D721Med (cell line): ENCODE results near the gene PHF14.

Source experiments
- DNase-seq: peaks from one replicate; pipeline ENCODE4 v3.0.0; 2011; ENCODE audit warnings: low spot score; ENCODE audit not compliant: insufficient read length
- FAIRE-seq: peaks from 2 replicates; lab custom pipeline; 2011; peaks lifted over from hg19 to GRCh38; lab: Jason Lieb, UNC
- TF ChIP-seq, protein P1 (sequence below): IDR thresholded peaks from 2 replicates; pipeline ENCODE4 v1.5.1; 2012; ENCODE audit warnings: mild to moderate bottlenecking, control low read depth; ENCODE audit not compliant: insufficient read depth; ENCODE audit errors: missing control alignments

The PHF14 gene

DNA sequence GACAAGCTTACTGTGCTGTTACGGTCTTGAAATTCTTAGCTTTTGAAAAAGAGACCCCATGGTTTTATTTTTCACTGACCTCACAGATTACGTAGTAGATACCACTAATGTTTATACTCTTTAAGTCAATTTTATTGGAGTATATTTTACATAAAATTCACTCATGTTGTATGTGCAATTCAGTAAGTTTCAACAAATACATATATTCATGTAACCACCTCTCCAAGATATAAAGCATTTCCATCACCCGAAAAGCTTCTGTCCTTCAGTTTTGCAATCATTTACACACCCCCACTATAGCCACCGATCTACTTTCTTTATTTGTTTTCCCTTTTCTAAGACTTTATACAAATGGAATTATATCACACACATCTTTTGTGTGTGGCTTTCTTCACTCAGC is 199.2 kb downstream of the PHF14 start:
- no peak for FAIRE-seq
- no peak for DNase-seq
- TF ChIP-seq, protein P1, sequence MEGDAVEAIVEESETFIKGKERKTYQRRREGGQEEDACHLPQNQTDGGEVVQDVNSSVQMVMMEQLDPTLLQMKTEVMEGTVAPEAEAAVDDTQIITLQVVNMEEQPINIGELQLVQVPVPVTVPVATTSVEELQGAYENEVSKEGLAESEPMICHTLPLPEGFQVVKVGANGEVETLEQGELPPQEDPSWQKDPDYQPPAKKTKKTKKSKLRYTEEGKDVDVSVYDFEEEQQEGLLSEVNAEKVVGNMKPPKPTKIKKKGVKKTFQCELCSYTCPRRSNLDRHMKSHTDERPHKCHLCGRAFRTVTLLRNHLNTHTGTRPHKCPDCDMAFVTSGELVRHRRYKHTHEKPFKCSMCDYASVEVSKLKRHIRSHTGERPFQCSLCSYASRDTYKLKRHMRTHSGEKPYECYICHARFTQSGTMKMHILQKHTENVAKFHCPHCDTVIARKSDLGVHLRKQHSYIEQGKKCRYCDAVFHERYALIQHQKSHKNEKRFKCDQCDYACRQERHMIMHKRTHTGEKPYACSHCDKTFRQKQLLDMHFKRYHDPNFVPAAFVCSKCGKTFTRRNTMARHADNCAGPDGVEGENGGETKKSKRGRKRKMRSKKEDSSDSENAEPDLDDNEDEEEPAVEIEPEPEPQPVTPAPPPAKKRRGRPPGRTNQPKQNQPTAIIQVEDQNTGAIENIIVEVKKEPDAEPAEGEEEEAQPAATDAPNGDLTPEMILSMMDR: no peak

DNA sequence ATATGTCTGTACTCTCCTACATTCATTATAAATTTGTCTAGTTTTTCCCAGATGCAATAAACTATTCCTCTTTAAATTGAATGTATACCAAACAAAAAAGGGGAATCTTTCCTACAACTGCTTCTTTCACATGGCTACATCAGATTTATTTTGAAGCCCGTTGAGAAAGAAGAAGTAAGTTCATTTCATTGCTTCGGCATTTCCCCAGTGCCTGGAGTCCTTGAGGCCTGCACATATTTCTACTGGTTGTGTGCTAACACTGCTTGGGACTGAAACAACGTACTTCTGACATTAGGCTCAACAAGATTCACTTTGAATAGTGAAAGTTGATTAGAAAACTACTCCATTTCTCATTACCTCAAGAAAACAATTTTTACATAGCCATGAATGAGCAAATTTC is 201.7 kb downstream of the PHF14 start:
- DNase-seq: no peak
- FAIRE-seq: no peak
- TF ChIP-seq, protein P1: no peak

DNA sequence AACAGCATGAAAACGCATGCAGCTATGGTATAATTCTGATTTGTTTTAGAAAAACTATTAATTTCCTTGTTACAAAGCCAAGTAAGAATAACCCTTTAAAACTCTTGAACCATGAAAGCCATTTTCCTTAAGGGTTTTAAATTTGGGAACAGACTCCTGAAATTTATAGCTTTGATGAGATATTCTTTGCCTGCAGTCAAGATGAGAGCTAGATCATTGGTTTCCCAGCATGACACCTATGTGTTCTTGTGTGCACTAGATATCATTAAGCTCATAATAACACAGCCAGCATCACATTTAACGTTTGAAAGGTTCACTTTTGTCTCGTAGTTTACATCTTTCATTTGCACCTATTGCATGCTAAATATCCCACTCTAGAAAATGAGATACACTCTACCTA is 202.2 kb downstream of the PHF14 start:
- TF ChIP-seq, protein P1: no peak
- no peak for DNase-seq
- FAIRE-seq: no peak

DNA sequence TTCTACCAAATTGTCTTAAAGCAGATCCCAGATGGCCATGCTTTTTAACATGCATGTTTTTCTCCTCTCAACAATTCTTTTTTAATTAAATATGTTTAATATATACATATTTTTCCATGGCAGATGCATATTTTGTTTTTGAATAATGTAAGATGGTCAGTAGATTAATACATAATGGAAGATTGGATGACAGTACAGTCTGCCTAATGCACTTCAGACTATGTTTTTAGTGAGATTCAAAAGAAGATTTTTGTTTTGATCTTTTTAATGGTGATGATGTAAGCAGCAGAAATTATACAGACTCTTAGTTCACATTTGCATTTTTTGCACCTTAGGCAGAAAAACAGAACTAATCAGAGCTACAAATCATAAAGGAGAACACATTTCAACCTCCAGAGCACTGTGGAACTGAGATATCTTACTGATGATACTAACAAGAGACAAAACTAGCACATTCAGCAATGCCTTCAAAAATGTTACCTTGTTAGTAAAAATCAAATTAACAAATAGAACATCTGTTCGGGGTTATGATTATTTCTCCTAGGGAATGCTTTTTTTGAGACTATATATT is 203.4 kb downstream of the PHF14 start:
- FAIRE-seq (no peak), DNase-seq (no peak)
- TF ChIP-seq, protein P1: no peak

DNA sequence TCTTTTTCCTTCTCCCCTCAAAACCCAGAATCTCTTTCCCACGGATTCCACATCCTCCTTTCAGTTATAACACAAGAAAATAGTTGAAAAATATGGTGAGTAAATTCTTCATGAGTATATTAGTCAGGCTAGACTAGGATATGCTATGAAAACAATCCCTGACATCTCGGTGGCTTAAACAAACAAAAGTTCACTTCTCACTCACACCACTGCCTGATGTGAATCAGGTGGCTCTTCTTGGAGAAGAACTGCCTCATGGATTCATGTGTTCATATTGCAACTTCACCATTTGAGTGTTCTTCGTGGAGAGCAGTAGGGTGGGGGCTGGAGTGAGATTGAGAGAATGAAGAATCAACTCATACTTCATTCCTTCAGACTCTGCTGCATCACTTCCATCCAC is 204.1 kb downstream of the PHF14 start:
- DNase-seq (no peak), FAIRE-seq (no peak)
- TF ChIP-seq, protein P1: no peak

DNA sequence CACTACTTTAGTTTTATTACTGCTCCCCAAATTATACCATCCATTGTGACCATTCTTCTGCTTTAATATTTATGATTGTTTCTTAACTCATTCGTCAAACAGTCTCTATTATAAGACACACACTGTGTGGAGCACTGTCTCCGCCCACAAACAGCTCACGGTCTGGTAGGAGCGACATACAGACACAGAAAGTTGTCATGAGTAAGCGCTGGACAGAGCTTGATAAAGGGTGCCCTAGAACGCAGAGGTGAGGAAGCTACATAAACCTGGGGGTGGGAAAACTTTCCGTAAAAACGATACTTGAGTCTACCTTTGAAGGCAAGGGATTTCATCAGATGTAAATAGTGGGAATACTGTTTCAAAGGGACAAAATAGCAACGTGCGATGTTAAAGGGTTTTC is 207.9 kb downstream of the PHF14 start:
- FAIRE-seq (no peak), DNase-seq (no peak)
- TF ChIP-seq, protein P1: no peak

DNA sequence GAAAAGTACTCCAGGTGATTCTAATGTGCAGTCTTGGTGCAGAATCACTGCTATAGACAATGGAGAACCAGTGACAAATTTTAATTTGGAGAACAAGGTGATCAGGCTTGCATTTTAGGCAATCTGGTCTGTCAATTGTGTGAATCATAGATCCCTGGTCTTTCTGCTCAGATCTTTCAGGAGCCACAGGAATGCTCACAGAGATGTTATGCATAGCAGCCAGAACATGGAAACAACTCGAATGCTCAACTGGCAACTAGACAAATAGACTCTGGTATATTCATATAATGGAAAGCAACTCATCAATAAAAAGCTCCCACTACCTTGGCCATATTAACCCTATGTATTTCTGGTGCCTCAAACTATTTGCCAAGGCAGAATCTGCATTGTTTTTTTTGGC is 209.1 kb downstream of the PHF14 start:
- no peak for DNase-seq
- TF ChIP-seq, protein P1: no peak
- FAIRE-seq: no peak
